ENCODE results near the gene PRPF19.

Gene PRPF19

DNA sequence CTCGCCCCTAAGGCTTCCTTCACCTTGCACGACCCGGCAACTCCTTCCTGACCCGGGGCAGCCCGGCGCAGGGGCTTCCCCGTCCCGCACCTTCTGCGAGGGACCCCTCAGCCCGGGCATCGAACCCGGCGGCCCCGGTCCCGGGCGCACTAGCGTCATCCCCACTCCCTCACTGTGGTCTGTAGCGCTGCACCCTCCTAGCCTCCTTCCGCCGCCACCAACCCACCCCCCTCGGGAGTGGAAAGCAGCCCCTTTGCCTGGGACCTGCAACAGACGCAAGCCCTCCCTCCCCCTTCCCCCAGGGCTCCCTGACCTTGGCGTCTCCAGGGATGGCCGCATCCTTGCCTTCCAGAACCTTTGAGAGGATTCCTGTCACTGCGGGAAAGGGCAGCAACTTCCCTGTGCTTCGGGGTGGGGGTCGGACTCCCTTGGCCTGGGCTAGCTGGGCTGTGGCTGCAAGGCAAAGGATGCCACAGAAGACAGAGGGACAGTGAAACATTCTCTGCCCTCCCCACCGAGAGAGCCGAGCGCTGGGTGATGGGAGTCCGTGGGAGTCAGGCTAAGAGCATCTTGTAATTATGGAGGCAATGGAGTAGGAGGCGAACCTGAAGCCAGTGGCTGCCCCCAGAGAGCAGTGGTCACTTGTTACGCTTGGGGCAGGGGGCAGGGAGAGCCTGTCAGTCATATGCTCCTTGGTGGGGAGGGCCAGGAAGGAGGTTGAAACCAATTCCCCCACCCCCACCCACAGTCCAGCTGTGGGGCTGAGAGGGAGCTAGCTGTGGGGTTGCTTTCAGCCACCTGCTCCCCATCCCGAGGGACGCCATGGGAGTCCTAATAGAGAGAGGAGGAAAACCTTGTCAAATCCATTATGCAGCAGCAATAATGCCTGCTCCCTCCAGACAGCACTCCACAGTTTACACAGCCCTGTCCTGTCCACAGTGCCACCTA, 18.8 kb upstream of the PRPF19 start:
- H3K36me3 ChIP-seq = peaks cover 61% of the 10 kb centered on the region
- TF ChIP-seq, protein P1, sequence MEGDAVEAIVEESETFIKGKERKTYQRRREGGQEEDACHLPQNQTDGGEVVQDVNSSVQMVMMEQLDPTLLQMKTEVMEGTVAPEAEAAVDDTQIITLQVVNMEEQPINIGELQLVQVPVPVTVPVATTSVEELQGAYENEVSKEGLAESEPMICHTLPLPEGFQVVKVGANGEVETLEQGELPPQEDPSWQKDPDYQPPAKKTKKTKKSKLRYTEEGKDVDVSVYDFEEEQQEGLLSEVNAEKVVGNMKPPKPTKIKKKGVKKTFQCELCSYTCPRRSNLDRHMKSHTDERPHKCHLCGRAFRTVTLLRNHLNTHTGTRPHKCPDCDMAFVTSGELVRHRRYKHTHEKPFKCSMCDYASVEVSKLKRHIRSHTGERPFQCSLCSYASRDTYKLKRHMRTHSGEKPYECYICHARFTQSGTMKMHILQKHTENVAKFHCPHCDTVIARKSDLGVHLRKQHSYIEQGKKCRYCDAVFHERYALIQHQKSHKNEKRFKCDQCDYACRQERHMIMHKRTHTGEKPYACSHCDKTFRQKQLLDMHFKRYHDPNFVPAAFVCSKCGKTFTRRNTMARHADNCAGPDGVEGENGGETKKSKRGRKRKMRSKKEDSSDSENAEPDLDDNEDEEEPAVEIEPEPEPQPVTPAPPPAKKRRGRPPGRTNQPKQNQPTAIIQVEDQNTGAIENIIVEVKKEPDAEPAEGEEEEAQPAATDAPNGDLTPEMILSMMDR (IDR thresholded peaks at IDR 0.05; ENCODE audit: low read depth, low read length) = no peak
- peak overlapping the region; percentile 84 for H3K4me3 ChIP-seq (ENCODE audit: low read depth, low read length)
- H3K9me3 ChIP-seq (ENCODE audit: severe bottlenecking) = no peaks in the 10 kb centered on the region
- H3K27ac ChIP-seq = peak overlapping the region; percentile 76
- DNase-seq = no peak
- H3K27me3 ChIP-seq (ENCODE audit: insufficient read depth, low read depth, severe bottlenecking) = no peaks in the 10 kb centered on the region

DNA sequence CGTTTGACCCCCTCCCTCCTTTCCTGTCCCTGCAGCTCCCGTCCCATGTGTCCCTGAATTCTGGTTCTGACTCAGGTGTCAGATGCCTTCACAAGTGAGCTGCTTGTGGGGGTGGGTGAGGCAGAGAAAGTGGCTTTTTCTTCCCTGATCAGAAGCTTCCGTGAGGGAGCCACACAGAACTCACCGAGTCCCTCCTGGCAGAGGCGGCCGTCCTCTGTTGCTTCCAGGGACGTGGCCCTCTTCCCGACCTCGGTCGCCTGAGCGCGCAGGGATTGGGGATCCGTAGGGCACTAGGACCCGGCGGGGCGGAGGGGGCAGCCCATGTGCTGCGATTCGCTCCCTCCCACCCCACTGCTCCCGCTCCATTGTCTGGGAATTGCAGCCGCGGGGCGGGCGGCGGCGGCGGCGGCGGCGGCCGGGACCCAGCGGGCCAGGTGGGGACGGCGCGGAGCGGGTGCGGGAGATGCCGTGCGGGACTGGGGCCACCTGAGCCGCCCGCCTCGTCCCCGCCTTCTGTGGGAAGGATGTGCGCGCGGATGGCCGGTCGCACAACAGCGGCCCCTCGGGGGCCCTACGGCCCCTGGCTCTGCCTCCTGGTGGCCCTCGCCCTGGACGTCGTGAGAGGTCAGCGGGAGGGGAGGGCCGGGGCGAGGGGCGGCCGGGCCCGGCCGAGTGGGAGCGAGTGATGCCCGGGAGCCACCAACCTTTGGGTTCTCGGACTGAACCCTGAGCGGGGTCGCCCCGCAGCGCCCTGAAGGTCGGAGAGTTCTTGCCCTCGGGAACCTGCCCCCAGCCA, 17.9 kb upstream of the PRPF19 start, which contains the start of gene TMEM132A:
Gene TMEM132A (plus strand): TSS at position 351 of the 796 bp plus-strand sequence. CDS start 174 bp downstream, at position 525.
- Histone ChIP-seq H3K36me3 (peaks cover 61% of the 10 kb centered on the region), H3K4me3 (ENCODE audit: low read depth, low read length) (peak within 1 kb of the TSS; percentile 84), H3K27ac (peak within 1 kb of the TSS; percentile 76), H3K27me3 (ENCODE audit: insufficient read depth, low read depth, severe bottlenecking) (no peaks in the 10 kb centered on the region), H3K9me3 (ENCODE audit: severe bottlenecking) (no peaks in the 10 kb centered on the region)
- TF ChIP-seq, protein P1 (IDR thresholded peaks at IDR 0.05; ENCODE audit: low read depth, low read length) = no peak
- peak; percentile 90 for DNase-seq

DNA sequence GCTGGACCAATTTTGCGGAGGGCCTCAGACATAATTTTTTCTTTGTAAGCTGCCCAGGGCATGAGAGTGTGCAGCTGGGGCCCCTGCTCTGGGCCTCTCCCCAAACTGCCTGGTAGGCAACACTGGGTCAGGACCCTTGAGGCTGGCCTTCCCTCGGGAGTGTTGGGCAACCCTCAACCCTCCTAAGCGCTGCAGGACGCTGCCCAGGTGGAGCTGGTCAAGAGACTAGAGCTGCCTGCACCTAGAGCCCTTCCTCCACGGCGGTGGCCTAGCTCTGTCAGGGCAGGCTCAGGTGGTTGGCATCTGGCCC, 17.4 kb upstream of the PRPF19 start:
- no peaks in the 10 kb centered on the region for H3K9me3 ChIP-seq (ENCODE audit: severe bottlenecking)
- peaks cover 56% of the 10 kb centered on the region for H3K36me3 ChIP-seq
- TF ChIP-seq, protein P1 (IDR thresholded peaks at IDR 0.05; ENCODE audit: low read depth, low read length) = no peak
- DNase-seq = no peak
- 0 out of 2 replicates have a peak overlapping the region, but pooled peaks have one; percentile 21 for H3K27ac ChIP-seq
- H3K27me3 ChIP-seq (ENCODE audit: insufficient read depth, low read depth, severe bottlenecking) = no peaks in the 10 kb centered on the region
- H3K4me3 ChIP-seq (ENCODE audit: low read depth, low read length) = peak overlapping the region; percentile 84

DNA sequence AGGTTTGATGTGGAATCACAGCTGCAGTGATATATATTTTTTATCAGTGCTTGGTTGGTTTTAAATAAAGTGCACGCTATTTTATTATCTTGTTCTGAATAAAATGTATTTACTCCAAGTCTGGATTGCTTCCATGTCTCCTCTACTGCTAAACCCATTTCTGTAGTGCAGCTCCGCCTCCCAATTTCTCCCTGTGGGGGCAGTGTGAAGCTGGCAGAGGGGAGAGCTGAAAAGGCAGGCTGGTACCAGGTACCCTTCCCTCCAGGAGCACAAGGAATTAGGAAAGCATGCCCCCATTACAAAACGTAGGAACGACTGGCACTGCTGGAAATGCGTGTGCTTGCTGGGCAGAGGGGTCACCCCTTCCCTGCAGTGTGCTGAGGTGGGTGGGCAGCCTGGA, 16.9 kb upstream of the PRPF19 start:
- no peaks in the 10 kb centered on the region for H3K27me3 ChIP-seq (ENCODE audit: insufficient read depth, low read depth, severe bottlenecking)
- H3K9me3 ChIP-seq (ENCODE audit: severe bottlenecking) = no peaks in the 10 kb centered on the region
- H3K36me3 ChIP-seq = peaks cover 52% of the 10 kb centered on the region
- H3K27ac ChIP-seq = no peak overlapping the region
- TF ChIP-seq, protein P1 (IDR thresholded peaks at IDR 0.05; ENCODE audit: low read depth, low read length) = no peak
- no peak overlapping the region for H3K4me3 ChIP-seq (ENCODE audit: low read depth, low read length)
- no peak for DNase-seq

DNA sequence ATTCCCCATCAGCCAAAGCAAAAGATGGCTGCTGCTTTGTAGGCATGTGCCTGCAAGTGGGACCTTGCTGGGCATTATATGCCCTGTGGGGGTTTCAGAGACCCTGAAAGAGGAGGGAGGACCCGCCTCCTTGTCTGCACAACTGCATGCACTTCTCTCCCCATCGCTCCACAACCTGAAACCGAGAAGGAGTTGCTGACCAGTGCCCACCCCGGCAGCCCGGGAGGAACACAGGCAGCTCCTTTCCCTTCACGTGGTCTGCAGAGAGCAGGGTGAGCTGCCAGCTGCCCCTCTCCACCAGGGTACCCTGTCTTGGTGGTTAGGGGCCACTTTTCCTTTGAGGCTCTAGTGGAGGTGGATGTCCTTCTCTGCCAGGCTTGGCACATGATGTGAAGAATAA, 16.5 kb upstream of the PRPF19 start:
- DNase-seq = no peak
- TF ChIP-seq, protein P1 (IDR thresholded peaks at IDR 0.05; ENCODE audit: low read depth, low read length) = no peak
- Histone ChIP-seq H3K36me3 (peaks cover 48% of the 10 kb centered on the region), H3K27ac (no peak overlapping the region), H3K4me3 (ENCODE audit: low read depth, low read length) (no peak overlapping the region), H3K27me3 (ENCODE audit: insufficient read depth, low read depth, severe bottlenecking) (no peaks in the 10 kb centered on the region), H3K9me3 (ENCODE audit: severe bottlenecking) (no peaks in the 10 kb centered on the region)
